Activated naive CD8-positive, alpha-beta T cell treated with anti-CD3 and anti-CD28 coated beads, Interleukin-2, amount 50 U/mL, for 24 hours (primary cell): Measurements from ENCODE around the gene SDF2L1.
A peak's percentile ranks its signal among the peaks of the same experiment; 100 is the strongest.
"Not testable (repeated sequence)": the region's sequence is repeated elsewhere in the genome, so short reads cannot be mapped to it uniquely, and the experiment has no call there.

ENCODE experiments used
- ATAC-seq: fragments of 150-1000 bp; cut with Tn5 transposase; one replicate; pipeline ENCODE4 v1.10.0; 2021
- DNase-seq: peaks from one replicate; pipeline ENCODE4 v3.0.0; 2021
- H3K27ac Mint-ChIP-seq: one replicate; pipeline ENCODE4 v1.8.0; 2021; ENCODE audit warnings: mild to moderate bottlenecking, mixed read lengths
- H3K27me3 Mint-ChIP-seq: one replicate; pipeline ENCODE4 v1.8.0; 2021; ENCODE audit warnings: mixed read lengths
- H3K36me3 Mint-ChIP-seq: one replicate; pipeline ENCODE4 v1.8.0; 2021; ENCODE audit warnings: low read depth, mixed read lengths
- H3K4me1 Mint-ChIP-seq: one replicate; pipeline ENCODE4 v1.8.0; 2021; ENCODE audit warnings: mixed read lengths
- H3K4me3 Mint-ChIP-seq: one replicate; pipeline ENCODE4 v1.8.0; 2021; ENCODE audit warnings: mild to moderate bottlenecking, moderate library complexity, mixed read lengths
- H3K9me3 Mint-ChIP-seq: one replicate; pipeline ENCODE4 v1.8.0; 2021; ENCODE audit warnings: mixed read lengths

SDF2L1 gene

GRCh38 chr22:21626735-21627469 lies 15.2 kb upstream of the SDF2L1 start:
- DNase-seq (no peak), ATAC-seq (no peak)
- H3K36me3 Mint-ChIP-seq, result peaks cover 26% of the 10 kb centered on the region
- H3K4me3 Mint-ChIP-seq, result peak overlapping the region; percentile 87
- H3K4me1 Mint-ChIP-seq, result peaks cover 46% of the 10 kb centered on the region
- H3K9me3 Mint-ChIP-seq, result no peaks in the 10 kb centered on the region
- H3K27ac Mint-ChIP-seq, result peak overlapping the region; percentile 68
- H3K27me3 Mint-ChIP-seq, result no peaks in the 10 kb centered on the region

- H3K27ac Mint-ChIP-seq, result peak overlapping the region; percentile 93
- peaks cover 20% of the 10 kb centered on the region for H3K36me3 Mint-ChIP-seq
- H3K27me3 Mint-ChIP-seq, result no peaks in the 10 kb centered on the region
- ATAC-seq (peak; percentile 0), DNase-seq (no peak)
- no peaks in the 10 kb centered on the region for H3K9me3 Mint-ChIP-seq
- peaks cover 48% of the 10 kb centered on the region for H3K4me1 Mint-ChIP-seq
- peak overlapping the region; percentile 87 for H3K4me3 Mint-ChIP-seq
Measured at GRCh38 chr22:21628386-21629254, 13.5 kb upstream of the SDF2L1 start.

- Mint-ChIP-seq H3K36me3 (peaks cover 20% of the 10 kb centered on the region), H3K4me3 (peak within 1 kb of the TSS; percentile 87), H3K4me1 (peaks cover 45% of the 10 kb centered on the region), H3K9me3 (no peaks in the 10 kb centered on the region), H3K27me3 (no peaks in the 10 kb centered on the region), H3K27ac (peak within 1 kb of the TSS; percentile 93)
- peak; percentile 98 for DNase-seq
- peak; percentile 84 for ATAC-seq
Measured at GRCh38 chr22:21629255-21630149, 12.6 kb upstream of the SDF2L1 start, which contains the start of gene YDJC. Gene YDJC (minus strand): TSS chr22:21630022. CDS start chr22:21630014, 8 bp downstream.

GRCh38 chr22:21631025-21631424 lies 11.1 kb upstream of the SDF2L1 start:
- H3K9me3 Mint-ChIP-seq, result no peaks in the 10 kb centered on the region
- no peak for DNase-seq
- no peaks in the 10 kb centered on the region for H3K27me3 Mint-ChIP-seq
- peaks cover 37% of the 10 kb centered on the region for H3K4me1 Mint-ChIP-seq
- no peak overlapping the region for H3K4me3 Mint-ChIP-seq
- peaks cover 20% of the 10 kb centered on the region for H3K36me3 Mint-ChIP-seq
- ATAC-seq, result no peak
- H3K27ac Mint-ChIP-seq, result peak overlapping the region; percentile 77

GRCh38 chr22:21632237-21632895 lies 9.7 kb upstream of the SDF2L1 start, which contains the start of gene CCDC116:
Gene CCDC116 (plus strand): TSS chr22:21632760. CDS start chr22:21633182, 422 bp downstream.
- H3K27me3 Mint-ChIP-seq, result no peaks in the 10 kb centered on the region
- ATAC-seq (peak; percentile 25), DNase-seq (peak; percentile 61)
- peak within 1 kb of the TSS; percentile 77 for H3K27ac Mint-ChIP-seq
- no peak within 1 kb of the TSS for H3K4me3 Mint-ChIP-seq
- peaks cover 11% of the 10 kb centered on the region for H3K36me3 Mint-ChIP-seq
- H3K4me1 Mint-ChIP-seq, result peaks cover 27% of the 10 kb centered on the region
- no peaks in the 10 kb centered on the region for H3K9me3 Mint-ChIP-seq

GRCh38 chr22:21632931-21633330 lies 9.2 kb upstream of the SDF2L1 start:
- H3K27me3 Mint-ChIP-seq, result no peaks in the 10 kb centered on the region
- peaks cover 21% of the 10 kb centered on the region for H3K4me1 Mint-ChIP-seq
- no peak overlapping the region for H3K27ac Mint-ChIP-seq
- no peaks in the 10 kb centered on the region for H3K9me3 Mint-ChIP-seq
- no peak overlapping the region for H3K4me3 Mint-ChIP-seq
- peaks cover 7% of the 10 kb centered on the region for H3K36me3 Mint-ChIP-seq
- ATAC-seq, result no peak
- DNase-seq, result no peak

- ATAC-seq, result no peak
- Mint-ChIP-seq H3K36me3 (peaks cover 2% of the 10 kb centered on the region), H3K9me3 (no peaks in the 10 kb centered on the region), H3K4me1 (peaks cover 16% of the 10 kb centered on the region), H3K27me3 (no peaks in the 10 kb centered on the region), H3K27ac (no peak overlapping the region), H3K4me3 (no peak overlapping the region)
- no peak for DNase-seq
Measured at GRCh38 chr22:21633481-21633880, 8.6 kb upstream of the SDF2L1 start.

- H3K9me3 Mint-ChIP-seq, result no peaks in the 10 kb centered on the region
- DNase-seq, result no peak
- no peak overlapping the region for H3K4me3 Mint-ChIP-seq
- H3K4me1 Mint-ChIP-seq, result peaks cover 16% of the 10 kb centered on the region
- ATAC-seq, result no peak
- H3K27me3 Mint-ChIP-seq, result no peaks in the 10 kb centered on the region
- H3K36me3 Mint-ChIP-seq, result peaks cover 1% of the 10 kb centered on the region
- H3K27ac Mint-ChIP-seq, result no peak overlapping the region
Measured at GRCh38 chr22:21634081-21634480, 8.0 kb upstream of the SDF2L1 start.

GRCh38 chr22:21634844-21635243 lies 7.3 kb upstream of the SDF2L1 start:
- Mint-ChIP-seq H3K4me1 (peaks cover 15% of the 10 kb centered on the region), H3K4me3 (no peak overlapping the region), H3K27me3 (no peaks in the 10 kb centered on the region), H3K9me3 (no peaks in the 10 kb centered on the region), H3K27ac (no peak overlapping the region), H3K36me3 (no peaks in the 10 kb centered on the region)
- ATAC-seq (no peak), DNase-seq (no peak)

GRCh38 chr22:21635771-21636510 lies 6.2 kb upstream of the SDF2L1 start:
- Mint-ChIP-seq H3K4me1 (peaks cover 9% of the 10 kb centered on the region), H3K36me3 (no peaks in the 10 kb centered on the region), H3K9me3 (no peaks in the 10 kb centered on the region), H3K4me3 (no peak overlapping the region), H3K27ac (no peak overlapping the region), H3K27me3 (peaks cover 4% of the 10 kb centered on the region)
- ATAC-seq (no peak), DNase-seq (no peak)

GRCh38 chr22:21636629-21637218 lies 5.4 kb upstream of the SDF2L1 start:
- ATAC-seq, result no peak
- DNase-seq, result no peak
- H3K27ac Mint-ChIP-seq, result no peak overlapping the region
- peaks cover 11% of the 10 kb centered on the region for H3K4me1 Mint-ChIP-seq
- H3K9me3 Mint-ChIP-seq, result no peaks in the 10 kb centered on the region
- H3K27me3 Mint-ChIP-seq, result peaks cover 7% of the 10 kb centered on the region
- no peaks in the 10 kb centered on the region for H3K36me3 Mint-ChIP-seq
- no peak overlapping the region for H3K4me3 Mint-ChIP-seq

GRCh38 chr22:21637450-21637849 lies 4.7 kb upstream of the SDF2L1 start:
- H3K36me3 Mint-ChIP-seq, H3K9me3 Mint-ChIP-seq, H3K4me3 Mint-ChIP-seq, H3K27me3 Mint-ChIP-seq, ATAC-seq, H3K27ac Mint-ChIP-seq, DNase-seq: not testable (repeated sequence)
- peaks cover 12% of the 10 kb centered on the region for H3K4me1 Mint-ChIP-seq

GRCh38 chr22:21639359-21639758 lies 2.7 kb upstream of the SDF2L1 start:
- no peak overlapping the region for H3K4me3 Mint-ChIP-seq
- no peaks in the 10 kb centered on the region for H3K9me3 Mint-ChIP-seq
- peaks cover 25% of the 10 kb centered on the region for H3K4me1 Mint-ChIP-seq
- peaks cover 12% of the 10 kb centered on the region for H3K36me3 Mint-ChIP-seq
- H3K27me3 Mint-ChIP-seq, result peaks cover 7% of the 10 kb centered on the region
- no peak for ATAC-seq
- no peak for DNase-seq
- H3K27ac Mint-ChIP-seq, result no peak overlapping the region
